Renal cortex interstitium (tissue), 11 donors: ENCODE measurements around the gene SLC1A4. TPM values are rescaled to one million over a fixed set of nuclear protein-coding genes. Genes with fewer than 3 reads are reported as not detected.

Source experiments
- DNase-seq, 11 donors: peaks; one replicate each; pipeline ENCODE4 v3.0.0-alpha.2; 2013; ENCODE audit warnings: low read depth in 9 of 11, low spot score in 4 of 11; ENCODE audit errors: extremely low read depth in 1 of 11
- polyA plus RNA-seq, 3 donors: library from polyadenylated mRNA; unstranded; fragments of 120-200 nt; gene quantifications; one replicate each; pipeline ENCODE4 v1.2.1, GENCODE V29; 2013; ENCODE audit not compliant: insufficient read length in 3 of 3

Gene SLC1A4
- polyA plus RNA-seq, 3 donors = 7.3 to 10.3 (median 8.1) TPM

DNA sequence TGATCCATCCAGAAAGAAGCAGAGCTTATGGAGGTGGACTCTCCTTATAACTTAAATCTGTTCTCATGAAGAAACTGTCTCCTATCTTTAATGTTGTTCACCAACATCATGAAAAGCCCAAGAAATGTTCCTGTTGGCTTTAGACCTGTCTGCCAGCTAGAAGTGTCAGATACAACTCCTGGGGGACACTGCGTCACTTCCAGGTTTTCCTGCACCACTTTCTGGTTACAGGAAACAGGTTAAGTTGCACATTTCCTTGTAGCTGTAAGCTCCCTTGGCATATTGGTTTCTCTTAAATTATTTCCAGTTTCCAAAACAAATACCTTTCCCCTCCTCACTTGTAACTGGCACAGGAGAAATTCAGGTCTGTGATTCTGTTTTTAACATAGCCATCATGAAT, 69.9 kb downstream of the SLC1A4 start:
- DNase-seq = no peak

- DNase-seq = no peak
Measured at GRCh38 chr2:65061146-65061909, 72.1 kb downstream of the SLC1A4 start.

DNA sequence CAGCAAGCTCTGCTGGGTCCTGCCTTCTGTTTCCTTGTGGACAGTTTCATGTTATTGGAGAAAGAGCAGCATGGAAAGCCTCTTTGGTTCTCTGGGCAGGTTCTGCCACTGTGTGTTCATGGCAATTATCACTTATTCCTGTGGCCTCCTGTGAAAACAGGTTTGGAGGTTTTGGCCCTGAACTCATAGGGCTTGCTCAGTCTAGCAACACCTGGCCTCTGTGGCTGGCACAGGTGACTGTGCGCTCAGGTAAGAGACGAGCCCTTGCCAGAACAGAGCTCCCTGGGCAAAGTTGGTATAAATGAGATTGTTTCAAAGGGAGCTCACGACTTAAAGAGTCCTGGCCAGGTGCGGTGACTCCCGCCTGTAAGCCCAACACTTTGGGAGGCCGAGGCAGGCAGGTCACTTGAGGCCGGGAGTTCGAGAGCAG, 72.7 kb downstream of the SLC1A4 start:
- DNase-seq = no peak

GRCh38 chr2:65062843-65063825, 73.9 kb downstream of the SLC1A4 start:
- peak in 1 of 11 donors; percentile 29 for DNase-seq

GRCh38 chr2:65064728-65065552, 75.7 kb downstream of the SLC1A4 start:
- peak in 1 of 11 donors; percentile 36 for DNase-seq

- DNase-seq = no peak
Measured at GRCh38 chr2:65067806-65068553, 78.8 kb downstream of the SLC1A4 start.

DNA sequence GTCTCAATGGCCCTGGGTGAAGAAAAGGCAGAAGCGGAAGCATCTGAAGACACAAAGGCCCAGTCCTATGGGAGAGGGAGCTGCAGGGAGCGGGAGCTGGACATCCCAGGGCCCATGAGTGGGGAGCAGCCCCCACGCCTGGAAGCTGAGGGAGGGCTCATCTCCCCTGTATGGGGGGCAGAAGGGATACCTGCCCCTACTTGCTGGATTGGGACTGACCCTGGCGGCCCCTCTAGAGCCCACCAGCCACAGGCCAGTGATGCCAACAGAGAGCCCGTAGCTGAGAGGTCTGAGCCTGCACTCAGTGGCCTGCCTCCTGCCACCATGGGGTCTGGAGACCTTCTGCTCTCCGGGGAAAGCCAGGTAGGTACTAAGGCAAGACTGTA, 80.2 kb downstream of the SLC1A4 start:
- no peak for DNase-seq

DNA sequence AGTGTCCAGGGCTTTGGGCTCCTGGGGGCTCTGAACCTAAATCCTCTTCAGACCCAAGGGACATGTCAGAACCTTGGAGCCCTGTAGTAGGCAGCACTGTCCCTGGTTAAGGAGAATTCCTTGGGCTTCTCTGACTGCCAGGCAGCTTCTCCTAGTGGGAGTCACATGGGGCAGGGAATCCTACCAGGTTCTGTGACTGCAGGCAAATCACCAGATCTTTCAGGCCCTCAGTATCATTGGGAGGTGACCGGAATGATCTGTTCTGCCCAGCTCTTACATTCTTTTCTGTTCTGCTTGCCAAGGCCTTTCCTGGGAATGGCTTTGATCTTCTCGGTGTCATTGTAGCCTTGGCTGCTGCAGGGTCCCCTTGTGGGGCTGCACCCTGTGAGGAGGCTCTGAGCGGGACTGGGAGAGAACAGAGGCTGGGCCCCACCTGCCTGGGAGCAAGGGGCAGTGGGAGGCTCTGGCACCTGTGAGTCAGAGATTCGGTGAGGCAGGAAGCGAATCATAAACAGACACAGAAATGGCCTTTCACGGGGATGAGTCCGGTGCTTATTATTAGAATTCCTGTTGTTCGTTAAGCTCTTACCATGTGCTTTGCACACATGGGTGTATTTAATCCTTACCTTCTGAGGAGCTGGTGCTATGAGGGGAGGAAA, 81.1 kb downstream of the SLC1A4 start:
- no peak for DNase-seq

- DNase-seq = no peak
Measured at GRCh38 chr2:65070856-65071255, 81.7 kb downstream of the SLC1A4 start.

- DNase-seq = no peak
Measured at GRCh38 chr2:65071499-65072180, 82.4 kb downstream of the SLC1A4 start.

GRCh38 chr2:65072181-65072970, 83.2 kb downstream of the SLC1A4 start:
- no peak for DNase-seq

Other genes with a start within 250 kb of the SLC1A4 start
- gene CEP68, start 67.0 kb downstream of the SLC1A4 start, polyA plus RNA-seq = 10 to 100 TPM; 28.0 to 31.3 (median 29.2) TPM
- 100 to 1,000 TPM; 229 to 277 (median 254) TPM for gene RAB1A, start 140.7 kb downstream of the SLC1A4 start, polyA plus RNA-seq
- gene ACTR2, start 238.4 kb downstream of the SLC1A4 start, polyA plus RNA-seq = 100 to 1,000 TPM; 175 to 209 (median 185) TPM